NCI-H446 treated with DMSO at 0.1 percent for 48 hours (cell line): ENCODE data around the gene MYO1F.

ENCODE experiments used
- DNase-seq: peaks from one replicate; lab custom pipeline; 2025; lab: John Stamatoyannopoulos, UW

Gene MYO1F

GRCh38 chr19:8491574-8491973 is 85.7 kb downstream of the MYO1F start:
- DNase-seq: no peak

DNA sequence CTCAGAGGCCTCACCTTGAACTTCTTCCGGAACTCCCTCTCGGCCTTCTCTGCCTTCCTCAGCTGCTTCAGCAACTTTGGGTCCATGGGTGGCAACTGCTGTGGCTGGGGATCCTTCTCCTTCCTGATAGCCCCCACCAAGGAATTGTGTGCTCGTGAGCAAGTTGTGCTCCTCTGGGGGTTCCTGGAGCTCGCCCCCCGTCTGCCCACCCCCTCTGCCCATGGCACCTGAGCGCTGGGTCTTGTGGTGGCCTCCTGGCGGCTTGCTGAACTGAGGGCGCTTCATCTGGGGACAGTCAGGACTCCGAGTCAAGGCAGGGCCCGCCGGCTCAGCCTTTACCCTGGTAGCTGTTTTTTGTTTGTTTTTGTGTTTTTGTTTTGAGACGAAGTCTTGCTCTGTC is 86.4 kb downstream of the MYO1F start:
- DNase-seq: no peak

- DNase-seq: no peak
Observed at GRCh38 chr19:8490395-8490760, 86.9 kb downstream of the MYO1F start.

- no peak for DNase-seq
Observed at GRCh38 chr19:8489561-8490394, 87.5 kb downstream of the MYO1F start.

DNA sequence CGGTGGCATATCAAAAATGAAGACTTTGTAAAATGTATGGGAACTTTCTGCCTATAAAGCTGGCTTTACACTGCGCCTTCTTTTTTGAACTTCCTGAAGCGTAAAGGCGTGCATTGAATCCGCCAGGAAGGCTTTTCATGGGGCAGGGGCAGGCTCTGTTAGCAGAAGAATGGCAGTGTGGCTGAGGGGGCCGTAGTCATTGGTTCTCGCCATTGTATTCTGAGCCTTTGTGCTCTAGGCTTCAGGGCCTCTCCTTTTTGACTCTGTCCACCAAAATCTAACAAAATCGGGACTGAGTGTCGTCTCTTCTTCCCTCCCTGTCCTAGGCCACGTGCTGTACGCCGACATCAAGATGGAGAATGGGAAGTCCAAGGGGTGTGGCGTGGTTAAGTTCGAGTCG is 88.9 kb downstream of the MYO1F start:
- no peak for DNase-seq

- DNase-seq: no peak
Observed at GRCh38 chr19:8487137-8487851, 89.9 kb downstream of the MYO1F start.

DNA sequence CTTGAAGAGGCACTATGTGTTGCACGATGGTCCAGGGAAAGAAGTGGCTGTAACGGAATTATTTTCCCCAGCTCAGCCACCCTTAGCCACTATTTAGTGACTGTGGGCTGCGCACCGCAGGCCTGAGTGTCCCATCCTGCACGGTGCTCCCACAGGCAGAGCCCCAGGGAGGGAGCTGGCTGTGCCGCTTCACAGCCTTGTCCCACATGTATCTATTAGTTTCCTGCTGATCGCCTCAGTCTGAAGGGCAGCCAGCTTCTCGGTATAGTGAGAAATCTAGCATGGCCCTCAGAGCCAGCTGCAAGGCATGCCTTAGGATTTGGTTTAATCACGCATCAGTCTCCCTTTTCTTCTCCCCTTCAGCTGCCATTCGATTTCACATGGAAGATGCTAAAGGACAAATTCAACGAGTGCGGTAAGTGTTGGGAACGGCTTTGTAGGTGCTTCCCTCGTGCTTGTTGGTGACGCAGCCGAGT is 90.5 kb downstream of the MYO1F start:
- DNase-seq: no peak

DNA sequence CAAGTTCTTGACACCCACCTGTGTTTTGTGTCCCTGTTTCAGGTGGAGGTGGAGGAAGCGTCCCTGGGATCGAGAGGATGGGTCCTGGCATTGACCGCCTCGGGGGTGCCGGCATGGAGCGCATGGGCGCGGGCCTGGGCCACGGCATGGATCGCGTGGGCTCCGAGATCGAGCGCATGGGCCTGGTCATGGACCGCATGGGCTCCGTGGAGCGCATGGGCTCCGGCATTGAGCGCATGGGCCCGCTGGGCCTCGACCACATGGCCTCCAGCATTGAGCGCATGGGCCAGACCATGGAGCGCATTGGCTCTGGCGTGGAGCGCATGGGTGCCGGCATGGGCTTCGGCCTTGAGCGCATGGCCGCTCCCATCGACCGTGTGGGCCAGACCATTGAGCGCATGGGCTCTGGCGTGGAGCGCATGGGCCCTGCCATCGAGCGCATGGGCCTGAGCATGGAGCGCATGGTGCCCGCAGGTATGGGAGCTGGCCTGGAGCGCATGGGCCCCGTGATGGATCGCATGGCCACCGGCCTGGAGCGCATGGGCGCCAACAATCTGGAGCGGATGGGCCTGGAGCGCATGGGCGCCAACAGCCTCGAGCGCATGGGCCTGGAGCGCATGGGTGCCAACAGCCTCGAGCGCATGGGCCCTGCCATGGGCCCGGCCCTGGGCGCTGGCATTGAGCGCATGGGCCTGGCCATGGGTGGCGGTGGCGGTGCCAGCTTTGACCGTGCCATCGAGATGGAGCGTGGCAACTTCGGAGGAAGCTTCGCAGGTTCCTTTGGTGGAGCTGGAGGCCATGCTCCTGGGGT is 91.5 kb downstream of the MYO1F start:
- no peak for DNase-seq

- DNase-seq: no peak
Observed at GRCh38 chr19:8484331-8484894, 92.8 kb downstream of the MYO1F start.

- no peak for DNase-seq
Observed at GRCh38 chr19:8483165-8483564, 94.1 kb downstream of the MYO1F start.

- DNase-seq: no peak
Observed at GRCh38 chr19:8482696-8483095, 94.5 kb downstream of the MYO1F start.

DNA sequence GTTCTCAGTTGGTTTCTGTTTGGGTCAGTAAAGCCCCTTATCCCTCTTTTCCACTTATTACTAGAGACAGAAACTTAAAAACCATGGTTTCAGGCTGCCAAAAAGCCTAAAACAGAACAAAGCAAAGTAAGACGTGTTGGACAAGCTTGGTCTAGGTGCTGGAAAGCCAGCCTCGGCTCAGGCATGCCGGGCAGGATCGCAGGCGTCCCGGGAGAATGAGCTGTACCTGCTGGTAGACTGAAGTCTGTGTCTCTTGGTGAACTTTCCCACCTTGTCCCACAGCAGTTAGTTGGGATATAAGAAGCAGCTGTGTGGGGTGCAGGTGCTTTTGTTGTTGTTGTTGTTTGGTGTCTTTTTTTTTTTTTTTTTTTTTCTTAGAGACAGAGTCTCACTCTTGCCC is 95.6 kb downstream of the MYO1F start:
- DNase-seq: no peak

GRCh38 chr19:8481201-8481600 is 96.0 kb downstream of the MYO1F start:
- no peak for DNase-seq

GRCh38 chr19:8478598-8478997 is 98.6 kb downstream of the MYO1F start:
- DNase-seq: no peak

DNA sequence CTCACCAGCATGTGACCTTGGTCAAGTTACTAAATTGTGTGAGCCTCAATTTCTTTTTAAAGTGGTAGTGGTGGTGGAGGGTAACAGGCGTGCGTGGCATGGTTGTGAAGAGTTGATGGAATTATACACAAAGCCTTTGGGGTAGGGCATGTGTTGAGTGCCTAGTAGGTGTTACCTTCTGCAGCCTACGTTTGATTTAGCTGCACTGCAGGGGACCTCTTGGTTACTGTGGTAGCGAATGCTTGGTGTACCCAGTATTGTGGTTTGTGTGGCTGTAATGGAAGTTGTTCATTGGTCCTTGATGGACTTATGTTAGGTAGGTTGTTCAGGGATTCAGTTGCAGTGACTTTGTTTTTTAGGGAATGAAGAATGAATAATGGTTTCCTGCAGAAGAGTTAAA is 99.4 kb downstream of the MYO1F start:
- DNase-seq: no peak

DNA sequence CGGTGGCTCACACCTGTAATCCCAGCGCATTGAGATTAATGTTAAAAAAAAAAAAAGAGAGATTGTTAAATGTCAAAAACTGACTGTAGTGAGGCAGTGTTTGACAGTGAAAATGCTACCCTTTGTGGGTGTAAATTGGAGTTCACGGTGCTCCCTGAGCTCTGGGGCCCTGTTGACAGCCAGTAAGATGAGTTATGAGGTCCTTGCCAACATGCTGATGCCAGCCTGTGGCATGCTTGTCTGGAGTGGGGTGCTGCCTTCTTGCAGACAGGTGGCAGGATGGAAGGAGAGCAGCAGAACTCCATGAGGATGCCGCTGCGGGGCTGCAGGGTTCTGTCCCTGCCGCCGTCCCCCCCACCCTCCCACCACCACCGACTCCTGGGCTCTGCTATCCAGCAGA is 100.7 kb downstream of the MYO1F start:
- no peak for DNase-seq

DNA sequence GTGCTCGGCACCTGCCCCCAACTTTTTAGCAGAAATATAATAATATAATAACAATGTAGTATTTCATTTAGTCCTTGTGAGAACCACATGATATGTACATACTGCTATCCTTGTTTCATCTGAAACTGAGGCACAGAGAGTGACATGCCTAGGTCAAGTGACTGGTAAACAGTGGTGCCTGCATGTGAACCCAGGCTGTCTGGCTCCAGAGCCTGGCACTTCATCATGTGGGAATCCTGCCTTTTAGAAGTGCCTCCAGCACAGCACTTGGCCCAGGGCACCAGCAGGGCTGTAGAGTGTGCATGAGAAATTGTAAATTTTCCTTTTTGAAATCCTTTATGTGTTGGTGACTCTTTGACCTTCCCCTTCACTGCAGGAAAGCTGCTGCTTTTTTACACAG is 102.2 kb downstream of the MYO1F start:
- DNase-seq: no peak

DNA sequence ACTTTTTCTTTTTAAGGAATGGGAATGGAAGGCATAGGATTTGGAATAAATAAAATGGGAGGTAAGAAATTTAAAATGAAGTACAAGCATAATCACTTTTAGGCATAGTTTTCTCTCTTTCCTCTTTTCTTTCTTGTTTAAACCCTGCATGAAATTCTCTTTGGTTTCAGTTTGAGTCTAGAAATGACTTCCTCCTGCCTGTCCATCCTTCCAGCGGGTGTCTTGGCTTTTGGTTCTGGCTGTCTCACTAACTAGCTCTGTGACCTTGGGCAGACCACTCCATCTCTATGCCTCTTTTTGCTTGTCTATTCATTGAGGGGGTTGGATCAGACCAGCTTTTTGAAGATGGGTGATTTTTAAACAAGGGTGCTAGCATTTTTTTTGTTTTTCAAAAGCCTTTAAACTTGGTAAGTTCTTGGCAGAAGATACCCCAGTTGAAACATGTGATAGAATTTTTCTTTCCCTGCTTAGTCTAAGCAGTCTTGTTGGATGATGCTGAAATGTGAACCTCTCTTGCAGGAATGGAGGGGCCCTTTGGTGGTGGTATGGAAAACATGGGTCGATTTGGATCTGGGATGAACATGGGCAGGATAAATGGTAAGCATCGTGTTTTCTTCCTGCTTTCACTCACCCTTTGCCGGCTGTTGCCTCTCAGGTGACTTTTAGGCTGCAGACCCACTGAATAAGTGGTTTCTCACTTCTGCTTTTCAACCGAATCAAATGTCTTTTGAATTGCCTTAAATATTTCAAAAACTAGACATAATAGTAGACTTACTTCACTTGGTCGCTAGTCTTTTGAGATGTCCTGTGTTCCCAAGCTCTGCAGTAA is 103.4 kb downstream of the MYO1F start:
- DNase-seq: no peak
